H1 (cell line): Measurements from ENCODE around the gene PRR23E. TPM values are rescaled to one million over a fixed set of nuclear protein-coding genes. Genes with fewer than 3 reads are reported as not detected.
A peak's percentile ranks its signal among the peaks of the same experiment; 100 is the strongest.

Experiments
- CTCF ChIA-PET: fragments of 300-600 bp; sonication (Branson Sonifier 250); formaldehyde crosslinking; loops from one replicate; lab custom pipeline; 2021; ENCODE audit not compliant: partially characterized antibody; lab: Charles Lee
- POLR2A ChIA-PET: fragments of 300-600 bp; sonication (Branson Sonifier 250); formaldehyde crosslinking; loops from one replicate; lab custom pipeline; 2021; ENCODE audit warnings: inconsistent platforms; ENCODE audit not compliant: partially characterized antibody; lab: Charles Lee
- DNase-seq, 2 experiments: peaks; one replicate each; pipeline versions ENCODE4 v3.0.0 to v3.0.0-alpha.2; 2010 to 2022; ENCODE audit warnings: low spot score in 2 of 2, low read depth in 1 of 2, mixed read lengths in 1 of 2
- FAIRE-seq: peaks from 2 replicates; lab custom pipeline; 2011; peaks lifted over from hg19 to GRCh38; lab: Jason Lieb, UNC
- H2AFZ ChIP-seq: 2 replicates; pipeline ENCODE4 v1.8.1; 2012; ENCODE audit warnings: low read length, inconsistent platforms
- H2AK5ac ChIP-seq: 2 replicates; pipeline ENCODE4 v1.6.1; 2013; ENCODE audit warnings: low read depth, low read length
- H2BK120ac ChIP-seq: replicated peaks from 2 replicates; pipeline ENCODE3; 2013; ENCODE audit warnings: low read depth, low read length, inconsistent platforms
- H2BK12ac ChIP-seq: 2 replicates; pipeline ENCODE4 v1.6.1; 2013; ENCODE audit warnings: low read depth, low read length
- H2BK15ac ChIP-seq: 2 replicates; pipeline ENCODE4 v1.6.1; 2013; ENCODE audit warnings: low read length
- H2BK20ac ChIP-seq: 2 replicates; pipeline ENCODE4 v1.6.1; 2013; ENCODE audit warnings: low read length
- H2BK5ac ChIP-seq: 2 replicates; pipeline ENCODE4 v1.6.1; 2013; ENCODE audit warnings: low read depth, low read length
- H3K14ac ChIP-seq: 2 replicates; pipeline ENCODE4 v1.6.1; 2013; ENCODE audit warnings: inconsistent platforms; ENCODE audit not compliant: insufficient read length
- H3K18ac ChIP-seq: 2 replicates; pipeline ENCODE4 v1.6.1; 2013; ENCODE audit warnings: low read length; ENCODE audit errors: extremely low read depth
- H3K23ac ChIP-seq: 2 replicates; pipeline ENCODE4 v1.6.1; 2013; ENCODE audit warnings: inconsistent platforms; ENCODE audit not compliant: insufficient read length
- H3K23me2 ChIP-seq: 2 replicates; pipeline ENCODE4 v1.6.1; 2013; ENCODE audit warnings: low read depth, low read length
- H3K27ac ChIP-seq: 2 replicates; pipeline ENCODE4 v1.6.1; 2011; ENCODE audit warnings: low read depth, low read length, inconsistent platforms
- H3K27me3 ChIP-seq, 4 experiments: replicated peaks in 1 of 4; 1 replicate in 1 of 4; 2 replicates in 3 of 4; pipeline versions ENCODE4 v1.6.1 to v1.8.1; 2011 to 2013; ENCODE audit warnings: low read length in 3 of 4, mild to moderate bottlenecking in 3 of 4, inconsistent platforms in 2 of 4, mixed read lengths in 2 of 4, moderate library complexity in 1 of 4; ENCODE audit not compliant: control insufficient read depth in 3 of 4, insufficient read depth in 3 of 4; ENCODE audit errors: extremely low read depth in 1 of 4
- H3K36me3 ChIP-seq, 4 experiments: 2 replicates each; pipeline versions ENCODE4 v1.6.1 to v1.8.1; 2011 to 2013; ENCODE audit warnings: mild to moderate bottlenecking in 4 of 4, low read length in 3 of 4, moderate library complexity in 2 of 4, control low read depth in 1 of 4, inconsistent platforms in 1 of 4; ENCODE audit not compliant: insufficient read depth in 4 of 4, control insufficient read depth in 2 of 4
- H3K4ac ChIP-seq: replicated peaks from 2 replicates; pipeline ENCODE3; 2013; ENCODE audit warnings: low read length, low read depth, mixed read lengths, inconsistent platforms; ENCODE audit not compliant: insufficient read length
- H3K4me1 ChIP-seq, 4 experiments: replicated peaks in 1 of 4; 1 replicate in 1 of 4; 2 replicates in 3 of 4; pipeline versions ENCODE4 v1.6.1 to v1.8.1; 2011 to 2013; ENCODE audit warnings: low read length in 3 of 4, inconsistent platforms in 2 of 4, mixed read lengths in 1 of 4; ENCODE audit not compliant: insufficient read depth in 4 of 4, control insufficient read depth in 3 of 4
- H3K4me2 ChIP-seq, 2 experiments: 2 replicates each; pipeline versions ENCODE4 v1.6.1 to v1.8.1; 2011 to 2013; ENCODE audit warnings: low read depth in 2 of 2, low read length in 2 of 2, control low read depth in 1 of 2, inconsistent platforms in 1 of 2, mild to moderate bottlenecking in 1 of 2; ENCODE audit not compliant: insufficient read depth in 1 of 2
- H3K4me3 ChIP-seq, 4 experiments: fragments of 200-600, 300-600 bp in 1 of 4; sonication (generic), shearing (Covaris generic), sonication (Bioruptor Twin) in 1 of 4; 2 replicates each; pipeline versions ENCODE4 v1.5.1 to v1.8.1; 2011 to 2016; ENCODE audit warnings: low read length in 4 of 4, low read depth in 3 of 4, control low read depth in 2 of 4, inconsistent platforms in 2 of 4, mild to moderate bottlenecking in 2 of 4, mixed read lengths in 1 of 4, moderate library complexity in 1 of 4; ENCODE audit not compliant: insufficient read depth in 2 of 4; ENCODE audit errors: extremely low read depth in 1 of 4
- H3K56ac ChIP-seq: replicated peaks from 2 replicates; pipeline ENCODE3; 2013; ENCODE audit warnings: low read depth, mild to moderate bottlenecking, mixed read lengths, low read length, inconsistent platforms; ENCODE audit not compliant: insufficient read length
- H3K79me1 ChIP-seq: 2 replicates; pipeline ENCODE4 v1.6.1; 2013; ENCODE audit warnings: low read depth, low read length, control low read depth
- H3K79me2 ChIP-seq, 2 experiments: 2 replicates each; pipeline versions ENCODE4 v1.6.1 to v1.8.1; 2012 to 2013; ENCODE audit warnings: low read length in 2 of 2, mild to moderate bottlenecking in 2 of 2, inconsistent platforms in 1 of 2; ENCODE audit not compliant: insufficient read depth in 2 of 2, control insufficient read depth in 1 of 2
- H3K9ac ChIP-seq, 4 experiments: replicated peaks in 1 of 4; 1 replicate in 1 of 4; 2 replicates in 3 of 4; pipeline versions ENCODE4 v1.6.1 to v1.8.1; 2011 to 2013; ENCODE audit warnings: low read depth in 3 of 4, low read length in 3 of 4, control low read depth in 2 of 4, mild to moderate bottlenecking in 2 of 4, moderate library complexity in 2 of 4, inconsistent platforms in 1 of 4; ENCODE audit errors: extremely low read depth in 1 of 4
- H3K9me3 ChIP-seq, 2 experiments: 2 replicates each; pipeline versions ENCODE4 v1.6.1 to v1.8.1; 2012 to 2013; ENCODE audit warnings: mild to moderate bottlenecking in 2 of 2, moderate library complexity in 2 of 2, control low read depth in 1 of 2, inconsistent platforms in 1 of 2, low read depth in 1 of 2, low read length in 1 of 2, mixed read lengths in 1 of 2; ENCODE audit not compliant: insufficient read depth in 2 of 2
- H4K20me1 ChIP-seq, 2 experiments: replicated peaks in 1 of 2; 2 replicates each; pipeline versions ENCODE3 to v1.8.1; 2011 to 2013; ENCODE audit warnings: inconsistent platforms in 2 of 2, low read length in 2 of 2, mild to moderate bottlenecking in 1 of 2; ENCODE audit not compliant: insufficient read depth in 2 of 2, control insufficient read depth in 1 of 2
- H4K5ac ChIP-seq: 2 replicates; pipeline ENCODE4 v1.6.1; 2013; ENCODE audit warnings: low read length, low read depth, mixed read lengths, inconsistent platforms; ENCODE audit not compliant: insufficient read length
- H4K8ac ChIP-seq: 2 replicates; pipeline ENCODE4 v1.8.0; 2013; ENCODE audit warnings: mild to moderate bottlenecking, moderate library complexity, low read length, inconsistent platforms; ENCODE audit not compliant: insufficient read depth; ENCODE audit errors: extremely low read depth
- H4K91ac ChIP-seq: replicated peaks from 2 replicates; pipeline ENCODE3; 2013; ENCODE audit warnings: low read length, mixed read lengths, inconsistent platforms; ENCODE audit not compliant: insufficient read length
- GABPA ChIP-seq: IDR thresholded peaks from 2 replicates; pipeline ENCODE4 v1.6.1; 2011; ENCODE audit warnings: mild to moderate bottlenecking, low read length, moderate library complexity, borderline replicate concordance; ENCODE audit not compliant: insufficient read depth
- JUN ChIP-seq: IDR thresholded peaks from 2 replicates; pipeline ENCODE4 v1.6.1; 2011; ENCODE audit warnings: low read depth, mild to moderate bottlenecking, improper control_type of control experiment, low read length
- RAD21 ChIP-seq, 2 experiments: IDR thresholded peaks in 1 of 2; conservative IDR thresholded peaks in 1 of 2; 2 replicates each; pipeline ENCODE4 v1.6.1; 2011; ENCODE audit warnings: low read depth in 2 of 2, low read length in 2 of 2, improper control_type of control experiment in 1 of 2, inconsistent platforms in 1 of 2, mild to moderate bottlenecking in 1 of 2, moderate library complexity in 1 of 2
- SAP30 ChIP-seq: fragments of 300-600 bp; sonication (generic); IDR thresholded peaks from 2 replicates; pipeline ENCODE4 v1.7.1; 2012; ENCODE audit warnings: low read length, moderate library complexity, mild to moderate bottlenecking, inconsistent platforms; ENCODE audit not compliant: insufficient read depth, insufficient replicate concordance
- SIN3A ChIP-seq, 2 experiments: IDR thresholded peaks in 1 of 2; conservative IDR thresholded peaks in 1 of 2; 2 replicates each; pipeline ENCODE4 v1.6.1; 2011 to 2012; ENCODE audit warnings: low read length in 2 of 2, improper control_type of control experiment in 1 of 2, low read depth in 1 of 2, mild to moderate bottlenecking in 1 of 2
- SP2 ChIP-seq: IDR thresholded peaks from 2 replicates; pipeline ENCODE4 v1.6.1; 2012; ENCODE audit warnings: mild to moderate bottlenecking, low read length, inconsistent platforms
- SRF ChIP-seq: IDR thresholded peaks from 2 replicates; pipeline ENCODE4 v1.6.1; 2011; ENCODE audit warnings: mild to moderate bottlenecking, low read depth, low read length, moderate library complexity
- TAF7 ChIP-seq: optimal IDR thresholded peaks from 2 replicates; pipeline ENCODE3; 2011; ENCODE audit warnings: low read depth, mild to moderate bottlenecking, inconsistent platforms, low read length, moderate library complexity, borderline replicate concordance
- WGBS, 2 experiments: shearing (Covaris generic) in 1 of 2; methylation state at CpG; one replicate each; pipeline versions ENCODE4 v1.1.6 to v1.1.7; 2013 to 2015; ENCODE audit warnings: low lambda C conversion rate in 2 of 2, mixed read lengths in 2 of 2, inconsistent platforms in 1 of 2, low coverage in 1 of 2, missing lambda C conversion rate in 1 of 2; ENCODE audit not compliant: insufficient replicate concordance in 2 of 2, insufficient coverage in 1 of 2, insufficient read length in 1 of 2; ENCODE audit errors: extremely low coverage in 1 of 2, missing lambda C conversion rate in 1 of 2; 5-methylcytosine and 5-hydroxymethylcytosine counted together
- polyA plus RNA-seq, 7 experiments: library from polyadenylated mRNA; depleted of rRNA in 3 of 7; stranded (reverse) in 5 of 7; unstranded in 2 of 7; fragments of >200 nt in 5 of 7; fragments of 200-250 nt in 2 of 7; gene quantifications; 1 replicate in 5 of 7; 2 replicates in 1 of 7; 4 replicates in 1 of 7; pipeline versions ENCODE4 v1.2.1 to v1.2.3, GENCODE V29; 2011 to 2013; ENCODE audit warnings: missing spikeins in 2 of 7, mixed read lengths in 2 of 7
- total RNA-seq: library from RNA; stranded (reverse); fragmentation: NEBNext Ultra II Directional; extraction: Animal tissue kit (Norgen Biotek cat#: 25700); gene quantifications from 2 replicates; pipeline ENCODE4 v1.2.1, GENCODE V29; 2021

Gene PRR23E
- total and polyA plus RNA-seq, 2 of the 8 experiments (the other 6 are each of a cell fraction or from before 2014, with no cell fraction given), result not detected

DNA sequence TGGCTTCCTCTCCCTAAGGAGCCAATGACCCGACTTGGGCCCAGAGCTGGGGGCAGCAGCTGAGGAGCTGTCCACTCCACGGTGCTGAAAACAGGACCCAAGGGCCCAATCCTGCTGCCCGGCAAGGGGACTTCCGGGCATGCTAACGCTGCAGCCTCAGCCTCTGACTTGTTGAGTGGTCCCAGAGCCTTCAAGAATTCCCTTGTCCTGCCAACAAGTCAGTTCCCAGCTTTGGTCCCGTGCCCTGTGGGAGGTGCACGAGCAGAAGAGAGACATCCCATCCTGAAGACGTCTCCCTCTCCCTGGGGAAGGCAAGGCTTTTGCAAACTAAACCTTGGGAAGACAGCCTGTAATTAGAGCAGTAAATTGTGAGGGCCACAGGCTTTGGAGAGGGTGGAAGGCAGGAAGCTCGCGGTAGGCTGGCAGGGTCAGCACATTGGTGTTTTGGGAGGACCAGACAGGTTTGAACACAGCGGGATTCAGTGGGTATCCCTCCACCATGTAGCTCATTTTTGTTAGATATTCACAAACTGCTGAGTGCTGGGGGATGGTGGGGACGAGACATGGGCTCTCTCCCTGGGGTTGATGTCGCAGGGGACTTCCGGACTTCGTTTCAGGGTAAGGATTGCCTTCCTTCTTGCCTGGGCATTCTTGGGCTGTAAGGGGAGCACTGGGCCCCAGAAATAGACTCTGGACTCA lies 29.8 kb upstream of the PRR23E start:
- Histone ChIP-seq H2BK15ac (no peak overlapping the region), H3K27me3 (no peaks in the 10 kb centered on the region), H3K4ac (no peak overlapping the region), H3K23ac (no peak overlapping the region), H2BK20ac (no peak overlapping the region), H3K4me2 (no peak overlapping the region), H2BK120ac (no peak overlapping the region), H3K79me2 (no peaks in the 10 kb centered on the region), H2AFZ (no peak overlapping the region), H4K8ac (no peak overlapping the region), H3K79me1 (no peaks in the 10 kb centered on the region), H3K4me3 (no peak overlapping the region), H4K20me1 (peaks cover 0 to 7% of the 10 kb centered on the region in 2 experiments), H2AK5ac (no peak overlapping the region), H4K91ac (no peak overlapping the region), H3K56ac (no peak overlapping the region), H3K27ac (no peak overlapping the region), H3K18ac (no peak overlapping the region), H3K36me3 (no peaks in the 10 kb centered on the region), H3K9ac (no peak overlapping the region), H2BK5ac (no peak overlapping the region), H2BK12ac (no peak overlapping the region), H3K9me3 (no peaks in the 10 kb centered on the region), H3K14ac (no peak overlapping the region), H4K5ac (no peak overlapping the region), H3K4me1 (peaks cover 0 to 15% (median 6%) of the 10 kb centered on the region in 4 experiments; a peak in 6 of 7 replicates), H3K23me2 (peaks cover 8% of the 10 kb centered on the region; the same call in 1 of the 2 replicates)
- peak in 1 of 2 experiments; percentile 82 for DNase-seq
- ChIA-PET CTCF (interaction anchor here (0.6 to 1.4 kb wide), 5 partner anchors 11 to 634 kb away, joined by 3 read pairs; no protein-coding TSS in a partner anchor), POLR2A (no interaction called here)
- peak; percentile 13 for FAIRE-seq
- TF ChIP-seq GABPA (peak; percentile 74; the same call in 1 of the 2 replicates), SIN3A (conservative IDR thresholded peaks at IDR 0.05 in 1 of 2, IDR thresholded peaks at IDR 0.05 in 1 of 2; ENCODE audit: low read depth in 1 of 2, low read length in 2 of 2) (peak; percentile 84 to 92), TAF7 (peak; percentile 31), JUN (no peak), RAD21 (IDR thresholded peaks at IDR 0.05 in 1 of 2, conservative IDR thresholded peaks at IDR 0.05 in 1 of 2; ENCODE audit: low read depth in 2 of 2, low read length in 2 of 2) (peak in 1 of 2 experiments; percentile 19; a peak in 1 of 4 replicates), SP2 (no peak), SRF (0 out of 2 replicates have a peak, but pooled peaks have one; percentile 15), SAP30 (peak; percentile 68)
- 77% methylated on average over 14 of the region's 15 CpGs; no CpG with 5 or more reads in 1 of the 2 experiments for WGBS, 2 experiments
